IPS-15b (cell line): ENCODE data around the gene RPUSD1.

Source experiments
- H3K27me3 ChIP-seq: one replicate; pipeline ENCODE4 v1.6.1; 2013; ENCODE audit warnings: low read length; ENCODE audit not compliant: control insufficient read depth, insufficient read depth
- H3K36me3 ChIP-seq: one replicate; pipeline ENCODE4 v1.6.1; 2013; ENCODE audit warnings: low read length; ENCODE audit not compliant: control insufficient read depth, insufficient read depth
- H3K4me1 ChIP-seq: one replicate; pipeline ENCODE4 v1.6.1; 2013; ENCODE audit warnings: mild to moderate bottlenecking, low read length; ENCODE audit not compliant: control insufficient read depth, insufficient read depth
- H3K4me3 ChIP-seq: one replicate; pipeline ENCODE4 v1.5.1; 2013; ENCODE audit warnings: low read depth, low read length
- H3K9ac ChIP-seq: one replicate; pipeline ENCODE4 v1.6.1; 2013; ENCODE audit warnings: low read depth, mild to moderate bottlenecking, low read length
- H3K9me3 ChIP-seq: one replicate; pipeline ENCODE4 v1.6.1; 2013; ENCODE audit warnings: mild to moderate bottlenecking, low read length; ENCODE audit not compliant: control insufficient read depth, insufficient read depth

Gene RPUSD1

GRCh38 chr16:785563-786535 lies 2.3 kb downstream of the RPUSD1 start:
- H3K9me3 ChIP-seq: no peaks in the 10 kb centered on the region
- H3K9ac ChIP-seq: peak overlapping the region; percentile 54
- no peaks in the 10 kb centered on the region for H3K27me3 ChIP-seq
- peaks cover 24% of the 10 kb centered on the region for H3K36me3 ChIP-seq
- H3K4me3 ChIP-seq: no peak overlapping the region
- H3K4me1 ChIP-seq: no peaks in the 10 kb centered on the region

- no peaks in the 10 kb centered on the region for H3K27me3 ChIP-seq
- H3K4me1 ChIP-seq: no peaks in the 10 kb centered on the region
- H3K9ac ChIP-seq: no peak overlapping the region
- no peak overlapping the region for H3K4me3 ChIP-seq
- H3K9me3 ChIP-seq: no peaks in the 10 kb centered on the region
- peaks cover 13% of the 10 kb centered on the region for H3K36me3 ChIP-seq
Measured at GRCh38 chr16:784431-784830, 3.8 kb downstream of the RPUSD1 start.

GRCh38 chr16:783404-784161 lies 4.6 kb downstream of the RPUSD1 start:
- Histone ChIP-seq H3K4me1 (no peaks in the 10 kb centered on the region), H3K9me3 (no peaks in the 10 kb centered on the region), H3K27me3 (peaks cover 2% of the 10 kb centered on the region), H3K36me3 (peaks cover 11% of the 10 kb centered on the region), H3K9ac (no peak overlapping the region), H3K4me3 (no peak overlapping the region)

GRCh38 chr16:782766-783403 lies 5.3 kb downstream of the RPUSD1 start:
- no peak overlapping the region for H3K4me3 ChIP-seq
- no peak overlapping the region for H3K9ac ChIP-seq
- H3K36me3 ChIP-seq: peaks cover 11% of the 10 kb centered on the region
- peaks cover 2% of the 10 kb centered on the region for H3K27me3 ChIP-seq
- no peaks in the 10 kb centered on the region for H3K4me1 ChIP-seq
- H3K9me3 ChIP-seq: no peaks in the 10 kb centered on the region

GRCh38 chr16:782258-782657 lies 5.9 kb downstream of the RPUSD1 start:
- Histone ChIP-seq H3K9me3 (no peaks in the 10 kb centered on the region), H3K9ac (no peak overlapping the region), H3K4me3 (no peak overlapping the region), H3K36me3 (peaks cover 11% of the 10 kb centered on the region), H3K27me3 (peaks cover 2% of the 10 kb centered on the region), H3K4me1 (no peaks in the 10 kb centered on the region)

GRCh38 chr16:781346-782010 lies 6.7 kb downstream of the RPUSD1 start:
- H3K4me3 ChIP-seq: no peak overlapping the region
- peaks cover 8% of the 10 kb centered on the region for H3K36me3 ChIP-seq
- peaks cover 2% of the 10 kb centered on the region for H3K27me3 ChIP-seq
- no peak overlapping the region for H3K9ac ChIP-seq
- no peaks in the 10 kb centered on the region for H3K4me1 ChIP-seq
- no peaks in the 10 kb centered on the region for H3K9me3 ChIP-seq

- Histone ChIP-seq H3K27me3 (peaks cover 2% of the 10 kb centered on the region), H3K4me1 (no peaks in the 10 kb centered on the region), H3K9ac (no peak overlapping the region), H3K4me3 (no peak overlapping the region), H3K36me3 (no peaks in the 10 kb centered on the region), H3K9me3 (no peaks in the 10 kb centered on the region)
Measured at GRCh38 chr16:780296-780695, 7.9 kb downstream of the RPUSD1 start.

GRCh38 chr16:779561-779960 lies 8.6 kb downstream of the RPUSD1 start:
- no peaks in the 10 kb centered on the region for H3K4me1 ChIP-seq
- no peaks in the 10 kb centered on the region for H3K36me3 ChIP-seq
- no peak overlapping the region for H3K4me3 ChIP-seq
- H3K27me3 ChIP-seq: peaks cover 2% of the 10 kb centered on the region
- no peaks in the 10 kb centered on the region for H3K9me3 ChIP-seq
- H3K9ac ChIP-seq: no peak overlapping the region

GRCh38 chr16:778909-779527 lies 9.2 kb downstream of the RPUSD1 start:
- no peaks in the 10 kb centered on the region for H3K36me3 ChIP-seq
- H3K27me3 ChIP-seq: peaks cover 2% of the 10 kb centered on the region

GRCh38 chr16:778447-778846 lies 9.7 kb downstream of the RPUSD1 start:
- no peak overlapping the region for H3K9ac ChIP-seq
- H3K4me1 ChIP-seq: no peaks in the 10 kb centered on the region
- peaks cover 2% of the 10 kb centered on the region for H3K27me3 ChIP-seq
- no peaks in the 10 kb centered on the region for H3K36me3 ChIP-seq
- H3K4me3 ChIP-seq: no peak overlapping the region
- H3K9me3 ChIP-seq: no peaks in the 10 kb centered on the region

More at GRCh38 chr16:778909-779527, 9.2 kb downstream of the RPUSD1 start:
- Histone ChIP-seq H3K4me3 (no peak overlapping the region), H3K4me1 (no peaks in the 10 kb centered on the region), H3K9me3 (no peaks in the 10 kb centered on the region), H3K9ac (no peak overlapping the region)

GRCh38 chr16:777826-778225 lies 10.4 kb downstream of the RPUSD1 start:
- Histone ChIP-seq H3K9ac (no peak overlapping the region), H3K9me3 (no peaks in the 10 kb centered on the region)

More at GRCh38 chr16:777826-778225, 10.4 kb downstream of the RPUSD1 start:
- H3K4me1 ChIP-seq: no peaks in the 10 kb centered on the region
- no peak overlapping the region for H3K4me3 ChIP-seq
- H3K27me3 ChIP-seq: peaks cover 2% of the 10 kb centered on the region
- no peaks in the 10 kb centered on the region for H3K36me3 ChIP-seq
